Measurements from ENCODE around the gene CRB3.

DNA sequence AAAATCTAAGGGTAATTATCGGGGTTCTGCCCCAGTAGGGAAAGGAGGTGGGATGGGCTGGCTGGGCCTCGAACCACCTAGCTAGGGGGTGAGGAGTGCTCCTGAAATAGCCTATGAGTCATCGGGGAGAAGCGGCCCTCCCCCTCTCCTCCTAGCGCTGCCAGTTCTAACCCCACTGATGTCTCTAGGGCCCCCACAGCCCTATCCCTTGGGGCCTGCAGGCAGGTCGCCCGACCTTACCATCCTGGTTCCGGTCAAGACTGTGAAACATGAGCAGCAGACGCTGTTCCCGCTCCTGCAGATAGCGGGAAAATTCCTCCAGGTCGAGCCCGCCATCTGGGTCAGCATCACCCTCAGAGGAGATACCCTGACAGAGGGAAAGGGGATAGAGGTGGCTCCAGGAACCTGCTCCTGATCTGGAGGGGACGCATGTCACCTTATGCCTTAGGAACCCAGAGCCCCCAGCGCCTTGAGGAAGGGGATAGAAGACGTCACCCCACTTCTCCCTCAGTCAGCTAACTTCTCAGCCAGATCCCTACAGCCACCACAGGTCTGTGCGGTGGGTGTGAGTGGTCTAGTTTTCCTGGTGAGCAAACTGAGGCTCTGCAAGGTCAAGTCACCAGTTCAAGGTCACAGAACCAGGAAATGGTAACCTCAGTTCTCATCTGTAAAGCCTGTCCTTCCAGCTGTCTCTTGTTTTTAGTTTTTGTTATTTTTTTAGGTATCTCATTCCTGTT is 5.9 kb upstream of the CRB3 start:
- TF ChIP-seq, protein P1, sequence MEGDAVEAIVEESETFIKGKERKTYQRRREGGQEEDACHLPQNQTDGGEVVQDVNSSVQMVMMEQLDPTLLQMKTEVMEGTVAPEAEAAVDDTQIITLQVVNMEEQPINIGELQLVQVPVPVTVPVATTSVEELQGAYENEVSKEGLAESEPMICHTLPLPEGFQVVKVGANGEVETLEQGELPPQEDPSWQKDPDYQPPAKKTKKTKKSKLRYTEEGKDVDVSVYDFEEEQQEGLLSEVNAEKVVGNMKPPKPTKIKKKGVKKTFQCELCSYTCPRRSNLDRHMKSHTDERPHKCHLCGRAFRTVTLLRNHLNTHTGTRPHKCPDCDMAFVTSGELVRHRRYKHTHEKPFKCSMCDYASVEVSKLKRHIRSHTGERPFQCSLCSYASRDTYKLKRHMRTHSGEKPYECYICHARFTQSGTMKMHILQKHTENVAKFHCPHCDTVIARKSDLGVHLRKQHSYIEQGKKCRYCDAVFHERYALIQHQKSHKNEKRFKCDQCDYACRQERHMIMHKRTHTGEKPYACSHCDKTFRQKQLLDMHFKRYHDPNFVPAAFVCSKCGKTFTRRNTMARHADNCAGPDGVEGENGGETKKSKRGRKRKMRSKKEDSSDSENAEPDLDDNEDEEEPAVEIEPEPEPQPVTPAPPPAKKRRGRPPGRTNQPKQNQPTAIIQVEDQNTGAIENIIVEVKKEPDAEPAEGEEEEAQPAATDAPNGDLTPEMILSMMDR (conservative IDR thresholded peaks at IDR 0.05; ENCODE audit: low read depth, low read length) = no peak
- TF ChIP-seq POLR2A (IDR thresholded peaks at IDR 0.05; ENCODE audit: low read depth, low read length) = no peak
